ENCODE measurements around the gene NPAS2.

The NPAS2 gene

DNA sequence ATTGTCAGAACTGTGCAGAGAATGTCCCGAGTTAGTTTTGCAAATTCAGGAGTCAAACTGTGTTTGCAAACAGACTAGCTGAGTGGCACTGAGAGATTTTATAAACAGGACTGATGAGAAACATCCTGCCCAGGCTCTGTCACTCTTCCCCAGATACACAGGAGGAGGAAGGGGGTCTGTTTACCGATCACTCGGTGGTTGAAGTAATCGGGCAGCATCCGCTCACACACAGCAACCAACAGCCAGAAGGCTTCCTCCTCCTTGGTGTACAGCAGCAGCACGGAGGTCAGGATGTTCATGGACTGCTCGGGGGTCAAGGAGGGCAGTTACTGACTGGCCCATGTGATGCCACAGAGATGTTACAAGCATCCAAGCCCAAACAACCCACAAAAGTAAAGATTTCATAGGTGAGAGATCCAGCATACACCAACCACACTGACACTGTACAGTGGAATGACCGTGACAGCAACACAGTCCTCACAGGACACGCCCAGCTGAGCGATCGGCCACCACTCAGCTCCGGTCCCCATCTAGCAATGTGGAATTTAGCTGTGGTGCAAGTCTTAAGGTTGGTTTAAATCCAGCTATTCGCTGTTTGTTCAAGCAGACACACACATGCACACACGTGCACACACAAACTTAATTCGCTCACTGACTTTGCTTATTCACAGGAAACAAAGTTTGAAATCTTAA lies 212.3 kb downstream of the NPAS2 start:
- H3K4me3 ChIP-seq (ENCODE audit: low read depth, low read length) = no peak overlapping the region
- TF ChIP-seq, protein P1, sequence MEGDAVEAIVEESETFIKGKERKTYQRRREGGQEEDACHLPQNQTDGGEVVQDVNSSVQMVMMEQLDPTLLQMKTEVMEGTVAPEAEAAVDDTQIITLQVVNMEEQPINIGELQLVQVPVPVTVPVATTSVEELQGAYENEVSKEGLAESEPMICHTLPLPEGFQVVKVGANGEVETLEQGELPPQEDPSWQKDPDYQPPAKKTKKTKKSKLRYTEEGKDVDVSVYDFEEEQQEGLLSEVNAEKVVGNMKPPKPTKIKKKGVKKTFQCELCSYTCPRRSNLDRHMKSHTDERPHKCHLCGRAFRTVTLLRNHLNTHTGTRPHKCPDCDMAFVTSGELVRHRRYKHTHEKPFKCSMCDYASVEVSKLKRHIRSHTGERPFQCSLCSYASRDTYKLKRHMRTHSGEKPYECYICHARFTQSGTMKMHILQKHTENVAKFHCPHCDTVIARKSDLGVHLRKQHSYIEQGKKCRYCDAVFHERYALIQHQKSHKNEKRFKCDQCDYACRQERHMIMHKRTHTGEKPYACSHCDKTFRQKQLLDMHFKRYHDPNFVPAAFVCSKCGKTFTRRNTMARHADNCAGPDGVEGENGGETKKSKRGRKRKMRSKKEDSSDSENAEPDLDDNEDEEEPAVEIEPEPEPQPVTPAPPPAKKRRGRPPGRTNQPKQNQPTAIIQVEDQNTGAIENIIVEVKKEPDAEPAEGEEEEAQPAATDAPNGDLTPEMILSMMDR (IDR thresholded peaks at IDR 0.05; ENCODE audit: low read depth, low read length, missing control alignments) = no peak

DNA sequence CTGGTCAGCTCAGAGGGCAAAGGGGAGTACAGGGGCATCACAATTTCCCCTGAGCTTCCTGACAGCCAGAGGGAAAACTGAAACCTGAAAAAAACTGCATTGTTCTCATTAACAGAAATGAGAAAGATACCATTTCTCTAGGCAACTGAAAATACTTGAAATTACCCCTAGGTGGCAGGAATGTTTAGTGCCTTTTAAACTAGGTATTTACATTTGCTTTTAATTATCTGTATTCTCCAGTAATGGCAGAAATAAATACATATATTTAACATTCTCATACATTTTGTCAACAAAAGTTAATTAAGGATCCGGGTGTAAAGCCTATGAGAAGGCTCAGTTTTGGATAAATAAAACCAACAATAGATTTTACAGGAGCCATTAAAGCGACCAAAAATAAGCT lies 216.6 kb downstream of the NPAS2 start:
- H3K4me3 ChIP-seq (ENCODE audit: low read depth, low read length) = no peak overlapping the region
- TF ChIP-seq, protein P1 (IDR thresholded peaks at IDR 0.05; ENCODE audit: low read depth, low read length, missing control alignments) = peak; percentile 43
- DNase-seq (ENCODE audit: low read depth) = no peak

More for the DNA sequence above, 212.3 kb downstream of the NPAS2 start:
- DNase-seq (ENCODE audit: low read depth) = no peak

DNA sequence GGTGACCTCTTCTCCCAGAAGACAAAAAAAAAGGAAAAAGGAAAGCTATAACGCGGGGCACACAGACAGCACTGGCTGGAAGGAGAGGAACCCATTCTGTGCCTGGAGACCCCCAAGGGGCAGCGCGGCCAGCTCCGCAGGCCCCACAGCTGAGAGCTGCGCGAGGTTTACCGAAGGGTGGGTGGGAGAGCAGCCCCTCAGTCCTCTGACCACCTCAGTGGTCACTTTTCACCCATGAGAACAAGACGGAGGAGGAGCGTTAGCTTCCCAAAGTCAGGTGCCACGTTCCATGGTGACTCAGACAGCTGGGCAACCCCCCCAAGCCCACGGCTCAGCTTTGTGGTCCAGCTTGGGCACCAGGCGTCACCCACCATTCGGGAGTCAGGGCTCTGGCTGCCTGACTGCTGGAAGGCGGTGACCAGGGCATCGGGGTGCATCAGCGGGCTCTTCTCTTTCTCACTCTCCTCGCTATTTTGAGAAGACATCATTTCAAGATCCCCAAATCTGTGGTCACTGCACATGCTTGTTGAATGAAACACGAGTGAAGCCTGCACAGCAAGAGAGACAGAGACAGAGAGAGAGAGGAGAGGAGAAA lies 217.3 kb downstream of the NPAS2 start:
- no peak for DNase-seq (ENCODE audit: low read depth)
- H3K4me3 ChIP-seq (ENCODE audit: low read depth, low read length) = no peak overlapping the region
- TF ChIP-seq, protein P1 (IDR thresholded peaks at IDR 0.05; ENCODE audit: low read depth, low read length, missing control alignments) = no peak

GRCh38 chr2:101038455-101039255 lies 218.7 kb downstream of the NPAS2 start:
- no peak for DNase-seq (ENCODE audit: low read depth)
- H3K4me3 ChIP-seq (ENCODE audit: low read depth, low read length) = no peak overlapping the region
- TF ChIP-seq, protein P1 (IDR thresholded peaks at IDR 0.05; ENCODE audit: low read depth, low read length, missing control alignments) = peak; percentile 68

DNA sequence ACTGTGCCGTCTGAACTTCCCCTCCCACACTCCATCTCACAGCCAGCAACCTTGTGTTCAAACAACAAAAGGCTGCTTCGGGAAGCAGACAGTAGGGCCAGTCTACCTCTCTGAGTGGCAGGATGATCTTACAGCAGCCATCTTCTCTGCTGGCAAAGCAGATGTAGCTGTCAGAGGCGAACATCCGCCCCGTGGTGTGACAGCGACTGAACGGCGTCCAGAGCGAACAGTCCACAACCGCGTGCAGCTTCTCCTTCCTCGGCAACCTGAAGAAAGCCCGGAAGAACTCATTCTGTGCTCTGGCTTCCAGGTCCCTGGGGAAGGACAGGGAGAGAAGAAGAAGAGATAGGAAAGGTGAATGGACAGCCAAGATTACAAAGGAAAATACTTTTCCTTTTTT lies 220.1 kb downstream of the NPAS2 start:
- DNase-seq (ENCODE audit: low read depth) = no peak
- TF ChIP-seq, protein P1 (IDR thresholded peaks at IDR 0.05; ENCODE audit: low read depth, low read length, missing control alignments) = no peak
- no peak overlapping the region for H3K4me3 ChIP-seq (ENCODE audit: low read depth, low read length)

GRCh38 chr2:101040761-101041160 lies 220.8 kb downstream of the NPAS2 start:
- H3K4me3 ChIP-seq (ENCODE audit: low read depth, low read length) = no peak overlapping the region
- TF ChIP-seq, protein P1 (IDR thresholded peaks at IDR 0.05; ENCODE audit: low read depth, low read length, missing control alignments) = no peak
- no peak for DNase-seq (ENCODE audit: low read depth)
